Astrocyte (in vitro differentiated cells and primary cell): Measurements from ENCODE around the gene TKTL1.

ENCODE experiments used
- EZH2 ChIP-seq: IDR thresholded peaks from 2 replicates; pipeline ENCODE4 v1.6.1; 2012; ENCODE audit warnings: mild to moderate bottlenecking, low read length, inconsistent platforms; ENCODE audit not compliant: insufficient read depth
- TF ChIP-seq, protein P1 (sequence below): IDR thresholded peaks from 2 replicates; pipeline ENCODE4 v1.5.1; 2011; ENCODE audit warnings: low read depth, mild to moderate bottlenecking, inconsistent platforms, low read length, moderate library complexity; ENCODE audit not compliant: insufficient read depth

GRCh38 chrX:154309041-154309775 lies 13.6 kb downstream of the TKTL1 start:
- TF ChIP-seq, protein P1, sequence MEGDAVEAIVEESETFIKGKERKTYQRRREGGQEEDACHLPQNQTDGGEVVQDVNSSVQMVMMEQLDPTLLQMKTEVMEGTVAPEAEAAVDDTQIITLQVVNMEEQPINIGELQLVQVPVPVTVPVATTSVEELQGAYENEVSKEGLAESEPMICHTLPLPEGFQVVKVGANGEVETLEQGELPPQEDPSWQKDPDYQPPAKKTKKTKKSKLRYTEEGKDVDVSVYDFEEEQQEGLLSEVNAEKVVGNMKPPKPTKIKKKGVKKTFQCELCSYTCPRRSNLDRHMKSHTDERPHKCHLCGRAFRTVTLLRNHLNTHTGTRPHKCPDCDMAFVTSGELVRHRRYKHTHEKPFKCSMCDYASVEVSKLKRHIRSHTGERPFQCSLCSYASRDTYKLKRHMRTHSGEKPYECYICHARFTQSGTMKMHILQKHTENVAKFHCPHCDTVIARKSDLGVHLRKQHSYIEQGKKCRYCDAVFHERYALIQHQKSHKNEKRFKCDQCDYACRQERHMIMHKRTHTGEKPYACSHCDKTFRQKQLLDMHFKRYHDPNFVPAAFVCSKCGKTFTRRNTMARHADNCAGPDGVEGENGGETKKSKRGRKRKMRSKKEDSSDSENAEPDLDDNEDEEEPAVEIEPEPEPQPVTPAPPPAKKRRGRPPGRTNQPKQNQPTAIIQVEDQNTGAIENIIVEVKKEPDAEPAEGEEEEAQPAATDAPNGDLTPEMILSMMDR = no peak
- no peak for TF ChIP-seq EZH2
